GM21515 (cell line): ENCODE measurements around the gene IQCE.
A peak's percentile ranks its signal among the peaks of the same experiment; 100 is the strongest.
"Not testable (repeated sequence)": the region's sequence is repeated elsewhere in the genome, so short reads cannot be mapped to it uniquely, and the experiment has no call there.

Experiments
- ATAC-seq: cut with Tn5 transposase; IDR thresholded peaks from one replicate; pipeline ENCODE4 v1.9.1; 2021; ENCODE audit not compliant: unreplicated experiment

The IQCE gene

GRCh38 chr7:2551418-2551817, 7.4 kb upstream of the IQCE start:
- no peak for ATAC-seq

GRCh38 chr7:2553108-2553507, 5.7 kb upstream of the IQCE start:
- ATAC-seq = no peak

GRCh38 chr7:2553831-2554581, 4.8 kb upstream of the IQCE start:
- no peak for ATAC-seq

- ATAC-seq = no peak
Observed at GRCh38 chr7:2554661-2555111, 4.1 kb upstream of the IQCE start.

- peak; percentile 68 for ATAC-seq
Observed at GRCh38 chr7:2555121-2556052, 3.4 kb upstream of the IQCE start, which contains the start of gene BRAT1. BRAT1 (minus strand) TSS chr7:2555524; CDS start chr7:2554431, 1,093 bp downstream.

GRCh38 chr7:2559283-2559950, 638 bp downstream of the IQCE start:
- ATAC-seq = peak; percentile 11

GRCh38 chr7:2563955-2564354, 5.2 kb downstream of the IQCE start:
- not testable (repeated sequence) for ATAC-seq

- ATAC-seq = no peak
Observed at GRCh38 chr7:2564970-2565540, 6.3 kb downstream of the IQCE start.

- peak; percentile 24 for ATAC-seq
Observed at GRCh38 chr7:2566348-2566889, 7.6 kb downstream of the IQCE start.

- ATAC-seq = peak; percentile 93
Observed at GRCh38 chr7:2566890-2567678, 8.3 kb downstream of the IQCE start.

- ATAC-seq = no peak
Observed at GRCh38 chr7:2567679-2568278, 9.0 kb downstream of the IQCE start.

GRCh38 chr7:2568521-2569223, 9.9 kb downstream of the IQCE start:
- no peak for ATAC-seq

GRCh38 chr7:2569421-2569820, 10.6 kb downstream of the IQCE start:
- no peak for ATAC-seq

GRCh38 chr7:2570021-2570420, 11.2 kb downstream of the IQCE start:
- ATAC-seq = no peak

- no peak for ATAC-seq
Observed at GRCh38 chr7:2571409-2571808, 12.6 kb downstream of the IQCE start.

- no peak for ATAC-seq
Observed at GRCh38 chr7:2572101-2572842, 13.5 kb downstream of the IQCE start.

GRCh38 chr7:2573761-2574160, 15.0 kb downstream of the IQCE start:
- ATAC-seq = no peak

GRCh38 chr7:2575046-2575732, 16.4 kb downstream of the IQCE start:
- ATAC-seq = no peak
